ENCODE data around the gene CIAO1.
"Not testable (repeated sequence)": the region's sequence is repeated elsewhere in the genome, so short reads cannot be mapped to it uniquely, and the experiment has no call there.

Gene CIAO1

DNA sequence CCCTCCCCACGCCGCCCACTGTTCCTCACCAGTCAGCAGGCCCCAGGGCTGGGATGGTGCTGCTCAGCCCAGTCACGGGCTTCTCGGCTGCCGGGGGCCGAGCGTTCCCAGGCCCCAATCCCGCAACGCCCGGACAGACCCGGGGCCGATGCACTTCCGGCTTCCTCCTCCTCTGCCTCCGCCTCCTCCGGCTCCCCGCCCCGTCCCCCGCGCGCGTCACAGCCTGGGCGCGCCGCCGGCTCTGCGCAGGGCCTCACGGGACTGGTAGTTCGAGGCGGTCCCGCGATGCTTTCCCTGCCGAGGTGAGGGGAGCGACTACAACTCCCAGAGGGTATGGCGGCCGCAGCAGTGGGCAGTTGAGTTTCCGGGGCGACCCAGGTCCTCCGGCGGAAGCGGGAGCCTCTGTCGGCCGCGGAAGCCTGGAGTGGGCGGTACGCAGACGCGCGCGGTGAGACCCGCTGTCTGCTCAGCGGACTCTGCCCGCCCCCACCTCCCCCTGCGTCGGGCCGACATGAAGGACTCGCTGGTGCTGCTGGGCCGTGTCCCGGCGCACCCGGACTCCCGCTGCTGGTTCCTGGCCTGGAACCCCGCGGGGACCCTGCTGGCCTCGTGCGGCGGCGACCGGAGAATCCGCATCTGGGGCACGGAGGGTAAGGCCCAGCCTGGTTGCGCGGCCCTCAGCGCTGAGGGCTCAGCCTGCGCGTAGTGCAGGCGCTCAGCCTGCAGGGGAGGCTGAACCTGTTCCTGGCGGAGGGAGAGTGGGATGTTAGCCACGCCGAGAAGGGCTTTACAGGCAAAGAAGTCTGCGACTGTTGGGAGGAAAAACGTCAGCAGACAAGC lies at the start of gene CIAO1, which contains the start of gene TMEM127:
Gene CIAO1, plus strand, starts transcription at position 386 of the 840 bp plus-strand sequence. Its CDS starts 126 bp downstream, at position 512.
Gene TMEM127, minus strand, starts transcription at position 158 of the 840 bp plus-strand sequence. CDS start 616 bp downstream, outside the sequence.
- peak; percentile 96 for DNase-seq (ENCODE audit: low read depth)

- no peak for DNase-seq (ENCODE audit: low read depth)
These were observed 47.4 kb upstream of the CIAO1 start for GRCh38 chr2:96218508-96219131.

GRCh38 chr2:96219959-96220358 lies 46.1 kb upstream of the CIAO1 start:
- not testable (repeated sequence) for DNase-seq (ENCODE audit: low read depth)

- not testable (repeated sequence) for DNase-seq (ENCODE audit: low read depth)
These were observed 44.9 kb upstream of the CIAO1 start for GRCh38 chr2:96221106-96221505.

DNA sequence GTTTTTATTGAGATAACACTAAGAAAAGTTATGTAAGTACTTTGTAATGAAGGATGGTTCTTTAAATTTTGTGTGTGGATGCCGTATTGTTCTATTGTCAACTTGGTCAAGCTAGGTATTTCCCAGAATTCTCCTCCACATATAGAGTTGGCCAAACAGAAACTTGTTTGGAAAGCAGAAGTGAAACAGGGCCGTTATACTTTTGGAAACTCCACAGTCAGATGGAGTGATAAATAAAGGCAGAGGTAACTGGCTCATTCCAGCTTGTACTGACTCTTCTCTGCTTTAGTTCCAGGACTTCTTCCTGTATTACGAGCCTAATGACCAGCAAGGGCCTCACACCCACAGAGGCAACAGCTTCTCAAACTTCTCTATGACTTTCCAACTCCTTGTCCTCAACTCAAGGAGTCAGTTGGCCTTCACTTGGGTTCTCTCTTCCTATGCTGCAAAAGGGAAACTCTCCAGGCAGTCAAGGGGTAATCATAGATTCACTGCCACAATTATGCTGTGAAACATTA lies 41.0 kb upstream of the CIAO1 start:
- no peak for DNase-seq (ENCODE audit: low read depth)

GRCh38 chr2:96231316-96231715 lies 34.7 kb upstream of the CIAO1 start:
- no peak for DNase-seq (ENCODE audit: low read depth)

- DNase-seq (ENCODE audit: low read depth): no peak
These were observed 32.6 kb upstream of the CIAO1 start for GRCh38 chr2:96233436-96233835.

GRCh38 chr2:96233880-96234316 lies 32.1 kb upstream of the CIAO1 start:
- no peak for DNase-seq (ENCODE audit: low read depth)

- no peak for DNase-seq (ENCODE audit: low read depth)
These were observed 29.1 kb upstream of the CIAO1 start for GRCh38 chr2:96236882-96237281.

- DNase-seq (ENCODE audit: low read depth): no peak
These were observed 27.8 kb upstream of the CIAO1 start for GRCh38 chr2:96238266-96238665.

DNA sequence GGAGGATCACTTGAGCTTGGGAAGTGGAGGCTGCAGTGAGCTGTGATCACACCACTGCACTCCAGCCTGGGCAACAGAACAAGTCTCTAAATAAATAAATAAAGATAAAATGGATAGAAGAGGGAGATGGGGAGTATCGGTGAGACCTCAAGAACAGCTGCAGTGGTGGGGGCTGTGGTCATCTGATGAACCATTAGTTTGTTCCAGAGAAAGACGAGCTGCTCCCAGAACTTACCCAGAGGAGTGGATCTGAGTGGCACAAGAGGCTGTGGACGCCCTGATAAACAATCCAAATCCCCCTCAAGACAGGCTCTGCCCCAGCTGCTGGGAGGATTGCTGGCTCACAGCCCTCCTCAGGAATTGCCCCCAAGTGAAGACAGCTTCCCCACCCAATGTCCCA lies 26.9 kb upstream of the CIAO1 start:
- no peak for DNase-seq (ENCODE audit: low read depth)

DNA sequence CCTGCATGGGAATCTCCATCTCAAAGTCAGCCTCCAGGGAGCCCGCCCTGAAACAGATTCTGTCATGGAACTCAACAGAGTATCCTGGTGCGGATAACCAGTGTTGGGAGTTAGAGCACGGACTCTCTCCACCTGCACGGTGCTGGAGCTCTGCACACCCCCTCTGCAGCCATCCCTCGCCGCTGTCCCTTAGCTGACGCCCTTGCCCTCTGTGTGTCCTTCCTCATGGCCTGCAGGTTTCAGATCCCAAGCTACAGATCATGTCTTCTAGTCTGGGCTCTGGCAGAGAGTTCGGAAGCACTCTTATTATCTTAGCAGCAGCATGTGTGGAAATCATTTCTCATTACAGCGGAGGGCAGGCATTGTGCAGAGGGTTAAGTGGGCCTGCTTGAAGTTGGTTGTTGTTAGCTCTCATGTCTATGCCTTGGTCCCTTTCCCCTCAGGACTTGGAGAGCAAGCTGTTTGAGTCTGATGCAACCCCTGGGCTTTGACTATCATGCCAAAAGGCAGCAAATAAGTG lies 26.2 kb upstream of the CIAO1 start:
- DNase-seq (ENCODE audit: low read depth): no peak

GRCh38 chr2:96240341-96241038 lies 25.5 kb upstream of the CIAO1 start:
- no peak for DNase-seq (ENCODE audit: low read depth)

GRCh38 chr2:96241227-96241626 lies 24.8 kb upstream of the CIAO1 start:
- DNase-seq (ENCODE audit: low read depth): no peak

GRCh38 chr2:96241900-96242611 lies 24.0 kb upstream of the CIAO1 start:
- peak; percentile 51 for DNase-seq (ENCODE audit: low read depth)

- DNase-seq (ENCODE audit: low read depth): no peak
These were observed 22.2 kb upstream of the CIAO1 start for GRCh38 chr2:96243843-96244242.

GRCh38 chr2:96245609-96246390 lies 20.2 kb upstream of the CIAO1 start:
- DNase-seq (ENCODE audit: low read depth): no peak

GRCh38 chr2:96247009-96247408 lies 19.0 kb upstream of the CIAO1 start:
- DNase-seq (ENCODE audit: low read depth): no peak

DNA sequence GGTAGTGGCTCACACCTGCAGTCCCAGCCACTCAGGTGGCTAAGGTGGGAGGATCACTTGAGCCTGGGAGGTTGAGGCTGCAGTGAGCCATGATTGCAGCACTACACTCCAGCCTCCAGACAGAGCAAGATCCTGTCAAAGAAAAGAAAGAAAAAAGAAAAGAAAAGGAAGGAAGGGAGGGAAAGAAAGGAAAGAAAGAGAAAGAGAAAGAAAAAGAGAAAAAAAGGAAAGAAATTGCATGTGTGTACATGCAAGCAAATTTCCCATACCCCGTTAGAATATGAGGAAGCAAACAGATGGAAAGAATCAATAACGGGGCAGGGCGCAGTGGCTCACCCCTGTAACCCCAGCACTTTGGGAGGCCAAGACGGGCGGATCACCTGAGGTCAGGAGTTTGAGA lies 18.1 kb upstream of the CIAO1 start:
- DNase-seq (ENCODE audit: low read depth): no peak

GRCh38 chr2:96248624-96249023 lies 17.4 kb upstream of the CIAO1 start:
- no peak for DNase-seq (ENCODE audit: low read depth)

- DNase-seq (ENCODE audit: low read depth): peak; percentile 82
These were observed 16.4 kb upstream of the CIAO1 start for GRCh38 chr2:96249654-96250053.

Data from GM04504 (cell line).